ENCODE results near the gene KANK2. TPM values are rescaled to one million over a fixed set of nuclear protein-coding genes. Genes with fewer than 3 reads are reported as not detected.

Gene KANK2
- polyA plus RNA-seq, 1 donor from 2014 or later: 0.25 TPM

- no peaks in the 10 kb centered on the region for H4K20me1 ChIP-seq (ENCODE audit: insufficient read depth)
- H3K36me3 ChIP-seq (ENCODE audit: insufficient read depth, low read length): no peaks in the 10 kb centered on the region
- TF ChIP-seq EP300 (conservative IDR thresholded peaks at IDR 0.05; ENCODE audit: poor library complexity, severe bottlenecking): no peak
- TF ChIP-seq CTCF (IDR thresholded peaks at IDR 0.05; ENCODE audit: poor library complexity, severe bottlenecking): no peak
- TF ChIP-seq EZH2 (IDR thresholded peaks at IDR 0.05; ENCODE audit: borderline replicate concordance, insufficient read depth, low read length, poor library complexity, severe bottlenecking): no peak
- no peaks in the 10 kb centered on the region for H3F3A ChIP-seq (ENCODE audit: insufficient read depth, low read length, poor library complexity, severe bottlenecking)
- no peak overlapping the region for H2AFZ ChIP-seq (ENCODE audit: low read depth, low read length)
- H3K9me3 ChIP-seq (ENCODE audit: low read length): no peaks in the 10 kb centered on the region
- no peaks in the 10 kb centered on the region for H3K9me2 ChIP-seq (ENCODE audit: insufficient read depth, low read length)
- H3K9ac ChIP-seq (ENCODE audit: low read length): no peak overlapping the region
- H3K4me2 ChIP-seq (ENCODE audit: low read length): no peak overlapping the region
- H3K27me3 ChIP-seq (ENCODE audit: insufficient read depth, low read depth, low read length): peaks cover 10% of the 10 kb centered on the region
- no peak overlapping the region for H3K4me3 ChIP-seq (ENCODE audit: low read length)
- no peak overlapping the region for H3K27ac ChIP-seq (ENCODE audit: low read length)
- no peaks in the 10 kb centered on the region for H3K79me2 ChIP-seq (replicated peaks; ENCODE audit: insufficient read depth, low read length)
Observed at GRCh38 chr19:11192957-11193939, 4.1 kb downstream of the KANK2 start.

GRCh38 chr19:11191934-11192333 lies 5.4 kb downstream of the KANK2 start:
- Histone ChIP-seq H4K20me1 (ENCODE audit: insufficient read depth) (no peaks in the 10 kb centered on the region), H3K27me3 (ENCODE audit: insufficient read depth, low read depth, low read length) (peaks cover 7% of the 10 kb centered on the region), H3K4me3 (ENCODE audit: low read length) (no peak overlapping the region), H3K9me2 (ENCODE audit: insufficient read depth, low read length) (no peaks in the 10 kb centered on the region), H3K9me3 (ENCODE audit: low read length) (no peaks in the 10 kb centered on the region), H3K79me2 (replicated peaks; ENCODE audit: insufficient read depth, low read length) (no peaks in the 10 kb centered on the region), H3F3A (ENCODE audit: insufficient read depth, low read length, poor library complexity, severe bottlenecking) (no peaks in the 10 kb centered on the region), H3K27ac (ENCODE audit: low read length) (no peak overlapping the region), H3K9ac (ENCODE audit: low read length) (no peak overlapping the region), H2AFZ (ENCODE audit: low read depth, low read length) (no peak overlapping the region), H3K4me2 (ENCODE audit: low read length) (no peak overlapping the region), H3K36me3 (ENCODE audit: insufficient read depth, low read length) (no peaks in the 10 kb centered on the region)
- TF ChIP-seq SMC3 (conservative IDR thresholded peaks at IDR 0.05; ENCODE audit: poor library complexity) (no peak), CTCF (IDR thresholded peaks at IDR 0.05; ENCODE audit: poor library complexity, severe bottlenecking) (no peak), EP300 (conservative IDR thresholded peaks at IDR 0.05; ENCODE audit: poor library complexity, severe bottlenecking) (no peak), POLR2AphosphoS5 (IDR thresholded peaks at IDR 0.05) (no peak), REST (IDR thresholded peaks at IDR 0.05; ENCODE audit: borderline replicate concordance) (no peak), MXI1 (conservative IDR thresholded peaks at IDR 0.05; ENCODE audit: poor library complexity, severe bottlenecking) (no peak), EZH2 (IDR thresholded peaks at IDR 0.05; ENCODE audit: borderline replicate concordance, insufficient read depth, low read length, poor library complexity, severe bottlenecking) (no peak), TAF1 (IDR thresholded peaks at IDR 0.05; ENCODE audit: low read depth) (no peak), RAD21 (conservative IDR thresholded peaks at IDR 0.05) (no peak)
